ENCODE data around the gene C17orf100. TPM values are rescaled to one million over a fixed set of nuclear protein-coding genes. Genes with fewer than 3 reads are reported as not detected.

Gene C17orf100
- total RNA-seq, 2 donors from 2014 or later, result 3.3 to 6.2 TPM

DNA sequence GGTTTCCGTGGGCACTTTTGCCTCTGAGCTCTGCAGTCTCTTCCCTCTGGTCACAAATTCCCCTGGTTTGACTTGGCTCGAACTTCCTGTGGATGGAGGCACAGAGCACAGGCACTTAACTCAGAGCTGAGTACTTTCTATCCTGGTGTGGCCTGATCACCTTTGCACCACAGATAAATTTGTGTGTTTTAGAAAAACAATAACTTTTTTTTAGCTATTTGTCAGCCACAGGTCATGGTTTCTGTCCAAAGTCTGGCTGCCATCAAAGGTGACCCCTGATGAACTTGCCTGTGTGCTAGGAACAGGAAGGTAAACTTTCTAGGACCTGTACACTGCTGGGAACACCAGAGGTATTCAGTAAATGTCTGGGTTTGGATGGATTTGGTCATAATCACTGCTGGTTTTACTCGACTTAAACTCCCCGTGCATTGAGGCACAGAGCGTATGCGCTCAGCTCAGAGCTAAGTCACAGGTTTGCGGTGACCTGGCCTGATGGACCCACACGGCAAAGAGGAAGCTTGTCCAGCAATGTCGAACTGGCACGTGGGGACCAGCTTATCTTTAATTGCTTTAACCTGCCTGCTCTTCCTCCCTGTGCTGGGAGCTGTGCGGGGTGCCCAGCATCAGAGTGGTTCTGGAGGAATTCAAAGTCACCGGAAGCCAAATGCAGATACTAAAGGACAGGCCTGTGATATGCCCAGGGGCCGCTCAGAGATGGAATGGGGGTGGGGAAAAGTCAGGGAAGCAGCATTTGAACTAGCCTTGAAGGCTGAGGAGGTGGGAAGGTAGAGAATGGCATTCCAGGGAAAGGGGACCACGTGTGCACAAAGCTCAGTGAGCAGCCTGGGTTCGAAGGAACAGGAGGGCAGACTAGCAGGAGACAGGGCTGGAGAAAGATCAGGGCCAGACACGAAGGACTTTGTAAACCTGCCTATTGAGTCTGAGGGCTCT is 48.7 kb downstream of the C17orf100 start:
- Histone ChIP-seq H3K4me1 (peaks cover 9% of the 10 kb centered on the region), H3K4me3 (no peak overlapping the region), H3K36me3 (replicated peaks in 1 of 2; ENCODE audit: insufficient read depth in 1 of 2, low read depth in 2 of 2) (no peaks in the 10 kb centered on the region), H3K9me3 (no peaks in the 10 kb centered on the region), H3K27ac (no peak overlapping the region), H3K27me3 (no peaks in the 10 kb centered on the region)
- DNase-seq, result no peak
- WGBS, 2 donors, result 58 to 66% methylated on average over 16 of the region's 16 CpGs
- intact Hi-C loops (cut with DNase I), result no loop called here
- ATAC-seq, result no peak
- TF ChIP-seq POLR2A (IDR thresholded peaks at IDR 0.05) (no peak), CTCF (IDR thresholded peaks at IDR 0.05) (no peak)

- TF ChIP-seq POLR2A (IDR thresholded peaks at IDR 0.05) (no peak), CTCF (IDR thresholded peaks at IDR 0.05) (no peak)
- intact Hi-C loops (cut with DNase I), result no loop called here
- 81 to 93% methylated on average over 4 to 8 of the region's 8 CpGs for WGBS, 2 donors
- no peak for ATAC-seq
- no peak for DNase-seq
- H3K4me1 ChIP-seq, result peaks cover 9% of the 10 kb centered on the region
- no peak overlapping the region for H3K4me3 ChIP-seq
- no peaks in the 10 kb centered on the region for H3K36me3 ChIP-seq (replicated peaks in 1 of 2; ENCODE audit: insufficient read depth in 1 of 2, low read depth in 2 of 2)
- H3K9me3 ChIP-seq, result no peaks in the 10 kb centered on the region
- H3K27me3 ChIP-seq, result no peaks in the 10 kb centered on the region
- no peak overlapping the region for H3K27ac ChIP-seq
Measured at GRCh38 chr17:6700948-6701307, 49.4 kb downstream of the C17orf100 start.

DNA sequence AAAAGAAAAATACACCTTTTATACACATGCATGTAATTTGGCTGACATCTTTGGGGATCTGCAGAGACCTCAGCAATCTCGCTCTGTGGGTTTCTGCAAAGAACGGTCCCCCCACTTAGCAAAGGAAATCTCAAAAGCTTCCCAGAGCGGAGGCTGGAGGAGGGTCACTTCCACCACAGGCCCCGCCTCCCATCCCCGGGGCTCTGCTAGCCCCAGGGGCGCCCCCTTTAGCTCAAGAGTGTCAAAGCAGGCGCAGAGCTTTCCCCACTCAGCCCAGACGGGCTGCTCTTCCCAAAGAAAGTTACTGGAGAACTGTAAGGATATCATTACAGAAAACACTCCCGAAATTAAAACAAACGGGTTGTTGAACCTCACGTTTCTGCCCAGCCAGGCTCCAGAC is 50.2 kb downstream of the C17orf100 start:
- Histone ChIP-seq H3K27ac (no peak overlapping the region), H3K4me3 (no peak overlapping the region), H3K4me1 (peaks cover 9% of the 10 kb centered on the region), H3K9me3 (no peaks in the 10 kb centered on the region), H3K36me3 (replicated peaks in 1 of 2; ENCODE audit: insufficient read depth in 1 of 2, low read depth in 2 of 2) (no peaks in the 10 kb centered on the region), H3K27me3 (no peaks in the 10 kb centered on the region)
- intact Hi-C loops (cut with DNase I), result no loop called here
- DNase-seq (peak in 3 of 4 donors; percentile 25 to 60 (median 36)), ATAC-seq (no peak)
- TF ChIP-seq CTCF (IDR thresholded peaks at IDR 0.05) (peak in 3 of 7 experiments; percentile 13 to 24 (median 14)), POLR2A (IDR thresholded peaks at IDR 0.05) (no peak)
- WGBS, 2 donors, result 22 to 33% methylated on average over 10 to 11 of the region's 11 CpGs

DNA sequence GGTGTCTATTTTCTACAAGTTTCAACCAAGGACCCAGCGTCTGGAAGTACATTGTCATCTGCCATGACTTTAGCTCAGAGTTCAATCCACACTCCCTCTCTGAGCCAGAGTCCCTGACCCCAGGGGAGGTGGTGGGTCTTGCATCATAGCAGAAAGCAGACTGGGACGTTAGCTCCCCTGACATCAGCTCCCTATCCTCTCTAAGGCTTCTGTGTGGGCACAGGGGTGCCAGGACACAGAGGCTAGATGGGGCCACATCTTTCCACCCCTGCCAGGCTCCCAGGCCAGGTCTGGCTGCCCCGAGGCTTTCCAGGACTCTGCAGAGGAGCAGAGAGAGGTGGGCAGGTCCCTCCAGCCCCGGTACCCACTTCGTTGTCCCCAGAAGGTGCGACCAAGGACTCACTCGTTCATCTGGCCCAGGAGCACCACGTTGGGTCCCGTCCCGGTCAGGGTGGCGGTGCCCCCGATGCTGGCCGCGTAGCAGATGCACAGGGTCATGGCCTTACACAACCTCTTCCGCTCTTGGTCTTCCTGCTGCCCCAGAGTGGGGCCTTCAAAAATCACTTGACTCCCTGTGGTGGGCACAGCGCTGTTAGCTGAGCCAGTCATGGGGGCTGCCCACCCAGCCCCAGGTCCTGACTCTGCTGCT is 51.1 kb downstream of the C17orf100 start:
- ATAC-seq, result no peak
- H3K27ac ChIP-seq, result no peak overlapping the region
- no peak for TF ChIP-seq CTCF (IDR thresholded peaks at IDR 0.05)
- no peak for TF ChIP-seq POLR2A (IDR thresholded peaks at IDR 0.05)

More for the DNA sequence above, 51.1 kb downstream of the C17orf100 start:
- 77 to 82% methylated on average over 14 to 16 of the region's 16 CpGs for WGBS, 2 donors
- H3K9me3 ChIP-seq, result no peaks in the 10 kb centered on the region
- H3K4me3 ChIP-seq, result no peak overlapping the region
- DNase-seq, result no peak
- peaks cover 9% of the 10 kb centered on the region for H3K4me1 ChIP-seq
- no peaks in the 10 kb centered on the region for H3K36me3 ChIP-seq (replicated peaks in 1 of 2; ENCODE audit: insufficient read depth in 1 of 2, low read depth in 2 of 2)
- H3K27me3 ChIP-seq, result no peaks in the 10 kb centered on the region
- intact Hi-C loops (cut with DNase I), result no loop called here

Small RNA genes within 50 kb of the gene (microRNA-seq; reads per million reads assigned to microRNA genes)
- gene MIR4520-1 (ENCODE audit: borderline number of aligned reads in 2 of 2, borderline replicate concordance in 2 of 2) (0 reads per million in 2 donors), gene MIR4520-2 (ENCODE audit: borderline number of aligned reads in 2 of 2, borderline replicate concordance in 2 of 2) (0 reads per million in 2 donors)

Small RNA genes within 50 kb of the gene (small RNA-seq; reads per million reads assigned to genes)
- gene MIR4520-1, result not detected

Other genes with a start within 250 kb of the C17orf100 start
- gene AIPL1, start 216.6 kb upstream of the C17orf100 start, total RNA-seq, result not detected
- not detected for gene PIMREG, start 207.3 kb upstream of the C17orf100 start, total RNA-seq
- gene PITPNM3, start 95.2 kb upstream of the C17orf100 start, total RNA-seq, result 1 to 10 TPM; 1.3 to 3.4 TPM
- 10 to 100 TPM in 1 of 2 donors, 1 to 10 TPM in 1; 6.9 to 13.5 TPM for gene KIAA0753, start 11.1 kb upstream of the C17orf100 start, total RNA-seq
- gene TXNDC17, start 10.7 kb upstream of the C17orf100 start, total RNA-seq, result 10 to 100 TPM; 17.1 to 37.6 TPM
- gene MED31, start 157 bp upstream of the C17orf100 start, total RNA-seq, result 1 to 10 TPM; 6.2 to 9.9 TPM
- not detected for gene SLC13A5, start 61.6 kb downstream of the C17orf100 start, total RNA-seq
- gene XAF1, start 104.3 kb downstream of the C17orf100 start, total RNA-seq, result 1 to 10 TPM; 4.2 to 4.6 TPM
- not detected for gene FBXO39, start 124.5 kb downstream of the C17orf100 start, total RNA-seq
- not detected for gene TEKT1, start 180.0 kb downstream of the C17orf100 start, total RNA-seq